Putamen (tissue), 1 donor: ENCODE measurements around the gene SEPSECS.

ENCODE experiments used
- DNase-seq: peaks from one replicate; pipeline ENCODE4 v3.0.0-alpha.2; 2016; ENCODE audit warnings: low spot score

The SEPSECS gene

GRCh38 chr4:25081866-25082471 lies 78.3 kb downstream of the SEPSECS start:
- no peak for DNase-seq

- no peak for DNase-seq
Measured at GRCh38 chr4:25080571-25080970, 79.7 kb downstream of the SEPSECS start.

GRCh38 chr4:25078523-25078922 lies 81.7 kb downstream of the SEPSECS start:
- no peak for DNase-seq

- DNase-seq: no peak
Measured at GRCh38 chr4:25076625-25077398, 83.4 kb downstream of the SEPSECS start.

DNA sequence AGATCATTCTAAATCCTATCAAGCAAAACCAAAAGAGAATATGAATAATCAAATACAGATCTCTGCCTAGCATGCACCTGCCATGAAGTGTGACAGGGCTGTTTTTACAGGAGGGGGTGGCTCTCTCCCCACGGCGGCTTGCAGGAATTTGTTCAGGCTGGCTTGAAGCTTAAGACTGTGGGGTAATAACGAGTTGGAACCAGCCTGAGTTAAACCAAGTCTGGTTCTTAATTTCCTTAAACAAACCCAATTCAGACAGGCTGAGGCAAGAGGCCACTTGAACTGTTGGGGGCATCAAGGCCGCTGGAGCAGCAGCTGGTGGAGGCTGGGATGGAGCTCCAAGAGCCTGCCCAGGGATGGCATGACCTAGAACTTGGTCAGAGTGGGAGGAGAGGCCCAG lies 84.4 kb downstream of the SEPSECS start:
- peak; percentile 13 for DNase-seq

- DNase-seq: no peak
Measured at GRCh38 chr4:25075129-25075528, 85.1 kb downstream of the SEPSECS start.

DNA sequence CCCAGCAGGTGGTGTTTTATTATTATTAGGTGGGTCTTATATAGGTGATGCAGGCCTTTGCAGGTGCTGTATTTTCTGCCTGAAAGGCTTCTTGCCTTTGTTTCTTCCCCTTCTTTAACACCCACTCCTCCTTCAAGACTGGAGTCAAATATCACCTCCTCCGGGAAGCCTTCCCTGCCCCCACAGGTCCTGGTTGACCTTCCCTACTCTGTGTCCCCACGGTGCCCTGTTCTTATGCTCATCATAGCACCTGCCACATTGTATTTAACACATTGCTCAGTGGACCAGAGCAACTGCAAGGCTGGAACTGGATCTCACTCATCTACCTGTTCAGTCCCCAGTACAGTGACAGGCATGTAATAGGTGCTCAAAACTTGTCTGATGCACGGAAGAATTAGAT lies 89.7 kb downstream of the SEPSECS start:
- no peak for DNase-seq
